SK-N-SH treated with all-trans-retinoic acid at 6 μM for 48 hours (cell line): Measurements from ENCODE around the gene RBM18.
A peak's percentile ranks its signal among the peaks of the same experiment; 100 is the strongest.

Source experiments
- ATAC-seq: fragments of 200-7000 bp; cut with Tn5 transposase; 3 replicates; pipeline ENCODE4 v1.9.1; 2020; ENCODE audit warnings: mild to moderate bottlenecking, moderate library complexity
- ARNTL ChIP-seq: fragments of 450-650 bp; formaldehyde crosslinking; IDR thresholded peaks from 2 replicates; pipeline ENCODE4 v1.5.0; 2020; ENCODE audit warnings: low read depth, mild to moderate bottlenecking, moderate library complexity, borderline replicate concordance
- BACH2 ChIP-seq: fragments of 250-450 bp; sonication (Bioruptor Pico); IDR thresholded peaks from 2 replicates; pipeline ENCODE4 v1.9.0; 2021; ENCODE audit warnings: mild to moderate bottlenecking, borderline replicate concordance
- CSDC2 ChIP-seq: fragments of 250-450 bp; sonication (Bioruptor Pico); IDR thresholded peaks from 2 replicates; pipeline ENCODE4 v1.5.0; 2020; ENCODE audit warnings: mild to moderate bottlenecking, moderate library complexity
- ESRRG ChIP-seq: fragments of 250-450 bp; sonication (Bioruptor Pico); IDR thresholded peaks from 2 replicates; pipeline ENCODE4 v1.6.1; 2021; ENCODE audit warnings: mild to moderate bottlenecking
- GLIS3 ChIP-seq: fragments of 250-450 bp; sonication (Bioruptor Pico); IDR thresholded peaks from 2 replicates; pipeline ENCODE4 v1.5.0; 2020; ENCODE audit warnings: mild to moderate bottlenecking, moderate library complexity
- ISL1 ChIP-seq: fragments of 250-450 bp; sonication (Bioruptor Pico); IDR thresholded peaks from 2 replicates; pipeline ENCODE4 v2.1.2; 2022; ENCODE audit warnings: mild to moderate bottlenecking, moderate library complexity
- OSR1 ChIP-seq: fragments of 250-450 bp; sonication (Bioruptor Pico); IDR thresholded peaks from 2 replicates; pipeline ENCODE4 v1.8.0; 2022; ENCODE audit warnings: moderate library complexity, mild to moderate bottlenecking, inconsistent platforms
- POU6F1 ChIP-seq: fragments of 250-450 bp; sonication (Bioruptor Pico); IDR thresholded peaks from 2 replicates; pipeline ENCODE4 v1.8.0; 2021; ENCODE audit warnings: low read depth, mild to moderate bottlenecking, moderate library complexity, borderline replicate concordance
- PPARA ChIP-seq: fragments of 250-450 bp; sonication (Bioruptor Pico); IDR thresholded peaks from 2 replicates; pipeline ENCODE4 v1.5.0; 2020; ENCODE audit warnings: mild to moderate bottlenecking, borderline replicate concordance
- RARB ChIP-seq: fragments of 250-450 bp; sonication (Bioruptor Pico); IDR thresholded peaks from 2 replicates; pipeline ENCODE4 v1.8.0; 2021; ENCODE audit warnings: mild to moderate bottlenecking, moderate library complexity
- SNAI2 ChIP-seq: fragments of 250-450 bp; sonication (Bioruptor Pico); IDR thresholded peaks from 2 replicates; pipeline ENCODE4 v1.5.0; 2020; ENCODE audit warnings: mild to moderate bottlenecking, moderate library complexity
- TCF4 ChIP-seq: fragments of 250-450 bp; sonication (Bioruptor Pico); IDR thresholded peaks from 2 replicates; pipeline ENCODE4 v1.8.0; 2021; ENCODE audit warnings: mild to moderate bottlenecking, moderate library complexity, borderline replicate concordance
- TOX ChIP-seq: fragments of 250-450 bp; sonication (Bioruptor Pico); IDR thresholded peaks from 2 replicates; pipeline ENCODE4 v1.8.0; 2021; ENCODE audit warnings: mild to moderate bottlenecking, moderate library complexity, borderline replicate concordance
- ZC3H10 ChIP-seq: fragments of 250-450 bp; sonication (Bioruptor Pico); IDR thresholded peaks from 2 replicates; pipeline ENCODE4 v1.5.1; 2021; ENCODE audit warnings: mild to moderate bottlenecking, moderate library complexity
- ZFP3 ChIP-seq: fragments of 250-450 bp; sonication (Bioruptor Pico); IDR thresholded peaks from 2 replicates; pipeline ENCODE4 v1.5.0; 2020; ENCODE audit warnings: mild to moderate bottlenecking, moderate library complexity
- ZFP30 ChIP-seq: fragments of 450-650 bp; formaldehyde crosslinking; IDR thresholded peaks from 2 replicates; pipeline ENCODE4 v1.5.0; 2022; ENCODE audit warnings: mild to moderate bottlenecking, moderate library complexity
- ZNF565 ChIP-seq: fragments of 450-650 bp; formaldehyde crosslinking; conservative IDR thresholded peaks from 2 replicates; pipeline ENCODE4 v1.5.0; 2020; ENCODE audit warnings: low read depth, mild to moderate bottlenecking, moderate library complexity
- ZNF70 ChIP-seq: fragments of 450-650 bp; formaldehyde crosslinking; IDR thresholded peaks from 2 replicates; pipeline ENCODE4 v1.5.0; 2020; ENCODE audit warnings: mild to moderate bottlenecking, moderate library complexity
- ZNF8 ChIP-seq: fragments of 450-650 bp; formaldehyde crosslinking; IDR thresholded peaks from 2 replicates; pipeline ENCODE4 v1.5.0; 2020; ENCODE audit warnings: mild to moderate bottlenecking, moderate library complexity
- TF ChIP-seq, protein P1 (sequence below): fragments of 250-450 bp; sonication (Bioruptor Pico); IDR thresholded peaks from 2 replicates; pipeline ENCODE4 v1.5.1; 2020; ENCODE audit warnings: low read depth, mild to moderate bottlenecking, moderate library complexity
- TF ChIP-seq, protein P2 (sequence below): fragments of 250-450 bp; sonication (Bioruptor Pico); IDR thresholded peaks from 2 replicates; pipeline ENCODE4 v1.8.0; 2020; ENCODE audit warnings: mild to moderate bottlenecking, moderate library complexity, borderline replicate concordance

The RBM18 gene

GRCh38 chr9:122229485-122229837 is 35.2 kb downstream of the RBM18 start:
- no peak for TF ChIP-seq POU6F1 (CRISPR knock-in tag)
- TF ChIP-seq ISL1 (CRISPR knock-in tag): no peak
- TF ChIP-seq CSDC2 (CRISPR knock-in tag): no peak
- no peak for TF ChIP-seq RARB (CRISPR knock-in tag)
- TF ChIP-seq ZFP30 (CRISPR knock-in tag): no peak
- no peak for TF ChIP-seq PPARA (CRISPR knock-in tag)
- TF ChIP-seq, protein P1, sequence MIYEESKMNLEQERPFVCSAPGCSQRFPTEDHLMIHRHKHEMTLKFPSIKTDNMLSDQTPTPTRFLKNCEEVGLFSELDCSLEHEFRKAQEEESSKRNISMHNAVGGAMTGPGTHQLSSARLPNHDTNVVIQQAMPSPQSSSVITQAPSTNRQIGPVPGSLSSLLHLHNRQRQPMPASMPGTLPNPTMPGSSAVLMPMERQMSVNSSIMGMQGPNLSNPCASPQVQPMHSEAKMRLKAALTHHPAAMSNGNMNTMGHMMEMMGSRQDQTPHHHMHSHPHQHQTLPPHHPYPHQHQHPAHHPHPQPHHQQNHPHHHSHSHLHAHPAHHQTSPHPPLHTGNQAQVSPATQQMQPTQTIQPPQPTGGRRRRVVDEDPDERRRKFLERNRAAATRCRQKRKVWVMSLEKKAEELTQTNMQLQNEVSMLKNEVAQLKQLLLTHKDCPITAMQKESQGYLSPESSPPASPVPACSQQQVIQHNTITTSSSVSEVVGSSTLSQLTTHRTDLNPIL (CRISPR knock-in tag): no peak
- no peak for TF ChIP-seq ARNTL (CRISPR knock-in tag)
- TF ChIP-seq ZNF8 (CRISPR knock-in tag): no peak
- TF ChIP-seq ZC3H10 (CRISPR knock-in tag): no peak
- TF ChIP-seq BACH2 (CRISPR knock-in tag): no peak
- TF ChIP-seq ZNF70 (CRISPR knock-in tag): no peak
- no peak for TF ChIP-seq TOX (CRISPR knock-in tag)
- TF ChIP-seq, protein P2, sequence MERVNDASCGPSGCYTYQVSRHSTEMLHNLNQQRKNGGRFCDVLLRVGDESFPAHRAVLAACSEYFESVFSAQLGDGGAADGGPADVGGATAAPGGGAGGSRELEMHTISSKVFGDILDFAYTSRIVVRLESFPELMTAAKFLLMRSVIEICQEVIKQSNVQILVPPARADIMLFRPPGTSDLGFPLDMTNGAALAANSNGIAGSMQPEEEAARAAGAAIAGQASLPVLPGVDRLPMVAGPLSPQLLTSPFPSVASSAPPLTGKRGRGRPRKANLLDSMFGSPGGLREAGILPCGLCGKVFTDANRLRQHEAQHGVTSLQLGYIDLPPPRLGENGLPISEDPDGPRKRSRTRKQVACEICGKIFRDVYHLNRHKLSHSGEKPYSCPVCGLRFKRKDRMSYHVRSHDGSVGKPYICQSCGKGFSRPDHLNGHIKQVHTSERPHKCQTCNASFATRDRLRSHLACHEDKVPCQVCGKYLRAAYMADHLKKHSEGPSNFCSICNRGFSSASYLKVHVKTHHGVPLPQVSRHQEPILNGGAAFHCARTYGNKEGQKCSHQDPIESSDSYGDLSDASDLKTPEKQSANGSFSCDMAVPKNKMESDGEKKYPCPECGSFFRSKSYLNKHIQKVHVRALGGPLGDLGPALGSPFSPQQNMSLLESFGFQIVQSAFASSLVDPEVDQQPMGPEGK (CRISPR knock-in tag): no peak
- ATAC-seq: no peak

GRCh38 chr9:122228568-122229484 is 35.8 kb downstream of the RBM18 start, which contains the start of gene LHX6:
LHX6 (minus strand) TSS chr9:122228957; CDS start chr9:122228740, 217 bp downstream.
- TF ChIP-seq TCF4 (CRISPR knock-in tag) (no peak), ISL1 (CRISPR knock-in tag) (no peak), ESRRG (CRISPR knock-in tag) (no peak), ZFP3 (no peak), PPARA (CRISPR knock-in tag) (no peak), ZNF565 (CRISPR knock-in tag) (no peak), ZC3H10 (CRISPR knock-in tag) (no peak), CSDC2 (CRISPR knock-in tag) (no peak)
- ATAC-seq: peak; percentile 12

DNA sequence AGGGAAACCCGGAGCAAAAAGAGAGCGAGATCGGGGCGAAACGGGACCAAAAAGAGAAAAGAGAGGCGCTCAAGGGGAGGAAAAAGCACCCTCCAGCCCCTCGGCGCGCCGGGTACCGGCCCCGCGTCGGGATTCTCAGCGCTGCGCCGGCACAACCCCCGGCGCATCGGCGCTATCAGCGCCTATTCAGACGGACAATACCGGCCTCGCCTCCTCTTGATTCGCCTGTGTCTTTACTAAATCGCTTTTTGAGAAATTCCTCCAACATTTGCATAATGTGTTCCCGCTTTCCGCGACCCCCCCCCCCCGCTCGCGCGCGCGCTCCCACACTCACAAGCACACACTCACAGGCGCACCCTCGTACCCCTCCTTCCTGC is 36.5 kb downstream of the RBM18 start:
- no peak for TF ChIP-seq ARNTL (CRISPR knock-in tag)
- TF ChIP-seq ZNF70 (CRISPR knock-in tag): no peak
- no peak for TF ChIP-seq SNAI2 (CRISPR knock-in tag)
- no peak for TF ChIP-seq ISL1 (CRISPR knock-in tag)
- TF ChIP-seq, protein P2 (CRISPR knock-in tag): no peak
- TF ChIP-seq GLIS3 (CRISPR knock-in tag): no peak
- TF ChIP-seq RARB (CRISPR knock-in tag): no peak
- TF ChIP-seq TCF4 (CRISPR knock-in tag): no peak
- no peak for TF ChIP-seq ZNF565 (CRISPR knock-in tag)
- TF ChIP-seq PPARA (CRISPR knock-in tag): no peak
- TF ChIP-seq POU6F1 (CRISPR knock-in tag): no peak
- TF ChIP-seq OSR1 (CRISPR knock-in tag): no peak
- no peak for TF ChIP-seq BACH2 (CRISPR knock-in tag)
- no peak for TF ChIP-seq ZFP30 (CRISPR knock-in tag)
- no peak for TF ChIP-seq ESRRG (CRISPR knock-in tag)
- peak; percentile 17; the same call in 1 of the 3 replicates for ATAC-seq
